Kidney (tissue), 14 donors: Measurements from ENCODE around the gene TBL3. TPM values are rescaled to one million over a fixed set of nuclear protein-coding genes. Genes with fewer than 3 reads are reported as not detected.

Experiments
- DNase-seq, 5 donors: peaks; one replicate each; pipeline ENCODE4 v3.0.0-alpha.2; 2013 to 2020
- FAIRE-seq: peaks from 2 replicates; lab custom pipeline; 2012; peaks lifted over from hg19 to GRCh38; lab: Jason Lieb, UNC
- H3K27ac ChIP-seq, 2 donors: one replicate each; pipeline ENCODE4 v1.7.0; 2013; ENCODE audit warnings: low read depth in 2 of 2, low read length in 2 of 2, inconsistent platforms in 1 of 2
- H3K27me3 ChIP-seq: one replicate; pipeline ENCODE4 v1.7.1; 2013; ENCODE audit warnings: low read length, inconsistent platforms; ENCODE audit not compliant: control insufficient read depth, insufficient read depth
- H3K36me3 ChIP-seq, 3 donors: one replicate each; pipeline versions ENCODE4 v1.7.0 to v1.7.1; 2013; ENCODE audit warnings: low read length in 3 of 3, control low read depth in 1 of 3, inconsistent platforms in 1 of 3; ENCODE audit not compliant: insufficient read depth in 3 of 3, control insufficient read depth in 2 of 3
- H3K4me1 ChIP-seq, 3 donors: one replicate each; pipeline versions ENCODE4 v1.7.0 to v1.7.1; 2013; ENCODE audit warnings: low read length in 3 of 3, inconsistent platforms in 1 of 3, low read depth in 1 of 3; ENCODE audit not compliant: control insufficient read depth in 2 of 3, insufficient read depth in 2 of 3
- H3K4me3 ChIP-seq, 3 donors: one replicate each; pipeline versions ENCODE4 v1.7.0 to v1.8.1; 2013; ENCODE audit warnings: low read length in 3 of 3, control low read depth in 1 of 3, inconsistent platforms in 1 of 3
- H3K9ac ChIP-seq, 3 donors: one replicate each; pipeline versions ENCODE4 v1.7.0 to v1.7.1; 2013; ENCODE audit warnings: low read length in 3 of 3, control low read depth in 1 of 3, inconsistent platforms in 1 of 3
- H3K9me3 ChIP-seq, 3 donors: one replicate each; pipeline versions ENCODE4 v1.7.0 to v1.7.1; 2013; ENCODE audit warnings: low read length in 3 of 3, control low read depth in 1 of 3, inconsistent platforms in 1 of 3; ENCODE audit not compliant: control insufficient read depth in 2 of 3, insufficient read depth in 1 of 3
- CTCF ChIP-seq: IDR thresholded peaks from 3 replicates; pipeline ENCODE4 v1.5.1; 2012; ENCODE audit warnings: mild to moderate bottlenecking, moderate library complexity, borderline replicate concordance; ENCODE audit not compliant: insufficient read depth; ENCODE audit errors: extremely low read depth
- intact Hi-C: fragments of 100-400 bp; cut with DNase I; formaldehyde crosslinking; loops from one replicate; pipeline ENCODE4 v1.11.1; 2022
- polyA plus RNA-seq: library from polyadenylated mRNA; stranded (reverse); fragments of 350-450 nt; fragmentation: Illumina TruSeq; extraction: RNeasy Lipid Tissue Mini Kit (QIAGEN cat#74804); gene quantifications from one replicate; pipeline ENCODE4 v1.2.3, GENCODE V29; 2014; ENCODE audit warnings: low read depth, low replicate concordance; ENCODE audit not compliant: insufficient read depth
- total RNA-seq: library from RNA; stranded (reverse); fragmentation: NEBNext Ultra II Directional; extraction: Animal tissue kit (Norgen Biotek cat#: 25700); gene quantifications from one replicate; pipeline ENCODE4 v1.2.1, GENCODE V29; 2021
- donor health status: control.
- donor health status: control.
- donor health status: control.
- donor health status: control.
- donor health status: control.
- donor health status: DM: yes; HTN: yes; CAD: no.
- donor health status: Normal renal cell carcinoma (clear cell type).

The TBL3 gene
- total and polyA plus RNA-seq, 2 donors from 2014 or later, result 33.3 to 38.5 TPM

- Histone ChIP-seq H3K4me3 (no peak overlapping the region), H3K9me3 (no peaks in the 10 kb centered on the region), H3K36me3 (peaks cover 0 to 21% (median 13%) of the 10 kb centered on the region in 3 donors), H3K9ac (no peak overlapping the region), H3K27ac (no peak overlapping the region), H3K4me1 (peaks cover 0 to 11% (median 4%) of the 10 kb centered on the region in 3 donors), H3K27me3 (no peaks in the 10 kb centered on the region)
- peak in 1 of 5 donors; percentile 78 for DNase-seq
- intact Hi-C loops, result no loop called here
- TF ChIP-seq CTCF, result no peak
- no peak for FAIRE-seq
Measured at GRCh38 chr16:1974157-1975070, 2.6 kb downstream of the TBL3 start.

- peaks cover 9% of the 10 kb centered on the region for H3K27me3 ChIP-seq
- peaks cover 0 to 21% (median 13%) of the 10 kb centered on the region in 3 donors for H3K36me3 ChIP-seq
- peaks cover 0 to 13% (median 4%) of the 10 kb centered on the region in 3 donors for H3K4me1 ChIP-seq
- intact Hi-C loops, result no loop called here
- no peak for TF ChIP-seq CTCF
- DNase-seq (peak in 1 of 5 donors; percentile 75), FAIRE-seq (no peak)
- no peak overlapping the region for H3K4me3 ChIP-seq
- no peaks in the 10 kb centered on the region for H3K9me3 ChIP-seq
- H3K27ac ChIP-seq, result no peak overlapping the region
- H3K9ac ChIP-seq, result no peak overlapping the region
Measured at GRCh38 chr16:1975432-1976215, 3.8 kb downstream of the TBL3 start.

- TF ChIP-seq CTCF, result no peak
- H3K27me3 ChIP-seq, result peaks cover 14% of the 10 kb centered on the region
- no peak overlapping the region for H3K27ac ChIP-seq
- DNase-seq (peak in 1 of 5 donors; percentile 43), FAIRE-seq (no peak)
- H3K9ac ChIP-seq, result no peak overlapping the region
- intact Hi-C loops, result no loop called here
- H3K4me1 ChIP-seq, result peaks cover 0 to 10% (median 4%) of the 10 kb centered on the region in 3 donors
- H3K4me3 ChIP-seq, result no peak overlapping the region
- H3K9me3 ChIP-seq, result no peaks in the 10 kb centered on the region
- H3K36me3 ChIP-seq, result peaks cover 0 to 21% (median 13%) of the 10 kb centered on the region in 3 donors
Measured at GRCh38 chr16:1976216-1976520, 4.3 kb downstream of the TBL3 start.
